Suprapubic skin (tissue), 4 donors: Measurements from ENCODE around the gene DDX4.

Experiments
- CTCF ChIP-seq, 2 donors: fragments of 200-600 bp in 1 of 2; fragments of 450-650 bp in 1 of 2; sonication (generic) in 1 of 2; IDR thresholded peaks; one replicate each; pipeline ENCODE4 v1.5.1; 2016 to 2019; ENCODE audit warnings: antibody characterized with exemption in 2 of 2, mild to moderate bottlenecking in 1 of 2, moderate library complexity in 1 of 2
- POLR2A ChIP-seq, 2 donors: fragments of 450-650 bp; IDR thresholded peaks; one replicate each; pipeline ENCODE4 v1.6.1; 2017; ENCODE audit warnings: antibody characterized with exemption in 2 of 2, mild to moderate bottlenecking in 2 of 2, moderate library complexity in 2 of 2
- POLR2AphosphoS5 ChIP-seq, 3 donors: sonication (generic); formaldehyde crosslinking; IDR thresholded peaks; one replicate each; pipeline ENCODE4 v1.6.1; 2017; ENCODE audit warnings: antibody characterized with exemption in 3 of 3

- TF ChIP-seq CTCF (IDR thresholded peaks at IDR 0.05) = no peak
- no peak for TF ChIP-seq POLR2A (IDR thresholded peaks at IDR 0.05)
- no peak for TF ChIP-seq POLR2AphosphoS5 (IDR thresholded peaks at IDR 0.05)
Observed at GRCh38 chr5:55701462-55702103, 36.3 kb upstream of the DDX4 start.
